HEK293T (cell line): ENCODE data around the gene OR4D6.
"Not testable (repeated sequence)": the region's sequence is repeated elsewhere in the genome, so short reads cannot be mapped to it uniquely, and the experiment has no call there.

Source experiments
- CTCF ChIA-PET: fragments of 350-600 bp; formaldehyde crosslinking; extraction: SDS; loops from one replicate; lab custom pipeline; 2021; ENCODE audit warnings: antibody characterized with exemption, inconsistent platforms; lab: Yijun Ruan, JAX
- POLR2A ChIA-PET: fragments of 350-600 bp; formaldehyde crosslinking; extraction: SDS; loops from one replicate; lab custom pipeline; 2020; ENCODE audit warnings: antibody characterized with exemption, inconsistent platforms; lab: Yijun Ruan, JAX
- DNase-seq: peaks from one replicate; pipeline ENCODE4 v3.0.0; 2012; ENCODE audit warnings: mixed read lengths; ENCODE audit errors: extremely low spot score
- ARNT ChIP-seq: fragments of 450-650 bp; IDR thresholded peaks from 2 replicates; pipeline ENCODE4 v1.6.1; 2017; ENCODE audit warnings: mild to moderate bottlenecking
- BHLHE40 ChIP-seq: fragments of 450-650 bp; IDR thresholded peaks from 2 replicates; pipeline ENCODE4 v1.6.1; 2016; ENCODE audit warnings: mild to moderate bottlenecking, moderate library complexity, borderline replicate concordance
- CTBP1 ChIP-seq: fragments of 450-650 bp; IDR thresholded peaks from 2 replicates; pipeline ENCODE4 v1.6.1; 2016; ENCODE audit warnings: borderline replicate concordance
- ELF4 ChIP-seq: fragments of 450-650 bp; IDR thresholded peaks from 2 replicates; pipeline ENCODE4 v1.6.1; 2017; ENCODE audit warnings: antibody characterized with exemption
- FOXA1 ChIP-seq: fragments of 450-650 bp; IDR thresholded peaks from 2 replicates; pipeline ENCODE4 v1.6.1; 2016; ENCODE audit warnings: mild to moderate bottlenecking
- FOXK2 ChIP-seq: fragments of 450-650 bp; IDR thresholded peaks from 2 replicates; pipeline ENCODE4 v1.6.1; 2016; ENCODE audit warnings: mild to moderate bottlenecking
- FOXM1 ChIP-seq: fragments of 450-650 bp; IDR thresholded peaks from 2 replicates; pipeline ENCODE4 v1.6.1; 2017; ENCODE audit warnings: mild to moderate bottlenecking, borderline replicate concordance
- HDGF ChIP-seq: fragments of 450-650 bp; IDR thresholded peaks from 2 replicates; pipeline ENCODE4 v1.6.1; 2017; ENCODE audit warnings: antibody characterized with exemption, borderline replicate concordance
- L3MBTL2 ChIP-seq: fragments of 450-650 bp; conservative IDR thresholded peaks from 2 replicates; pipeline ENCODE4 v1.6.1; 2016; ENCODE audit warnings: mild to moderate bottlenecking
- LEF1 ChIP-seq: fragments of 450-650 bp; IDR thresholded peaks from 2 replicates; pipeline ENCODE4 v1.6.1; 2017; ENCODE audit warnings: mild to moderate bottlenecking, borderline replicate concordance
- NFRKB ChIP-seq: fragments of 450-650 bp; IDR thresholded peaks from 2 replicates; pipeline ENCODE4 v1.6.1; 2016; ENCODE audit warnings: mild to moderate bottlenecking, moderate library complexity
- PKNOX1 ChIP-seq: fragments of 450-650 bp; IDR thresholded peaks from 2 replicates; pipeline ENCODE4 v1.6.1; 2016
- SP1 ChIP-seq: fragments of 450-650 bp; IDR thresholded peaks from 2 replicates; pipeline ENCODE4 v1.6.1; 2017
- SUZ12 ChIP-seq: fragments of 450-650 bp; IDR thresholded peaks from 2 replicates; pipeline ENCODE4 v1.6.1; 2016; ENCODE audit warnings: mild to moderate bottlenecking
- TARDBP ChIP-seq: fragments of 450-650 bp; IDR thresholded peaks from 2 replicates; pipeline ENCODE4 v1.6.1; 2016
- ZNF384 ChIP-seq: fragments of 450-650 bp; IDR thresholded peaks from 2 replicates; pipeline ENCODE4 v1.6.1; 2016

The OR4D6 gene

DNA sequence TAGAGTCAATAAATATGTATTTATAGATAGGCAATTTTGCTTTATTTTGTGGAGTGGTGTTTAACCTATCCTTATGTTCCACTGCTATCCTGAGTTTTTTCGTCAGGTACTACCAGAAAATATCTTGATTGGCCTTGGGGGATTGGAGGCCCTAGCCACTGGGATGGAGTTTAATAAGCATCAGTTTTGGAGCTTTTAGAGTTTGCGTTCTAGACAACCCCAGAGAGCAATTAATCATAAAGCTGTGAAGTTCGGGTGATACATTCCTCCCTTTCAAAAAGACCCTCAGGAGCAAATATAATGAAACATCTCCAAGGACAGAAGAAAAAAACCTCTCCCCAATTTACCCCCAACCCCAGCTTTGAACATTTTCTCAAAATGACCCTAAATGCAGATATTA, 20.6 kb upstream of the OR4D6 start, which contains the start of gene OR5A1:
TSS of gene OR5A1 (plus strand) at position 301 of the 400 bp plus-strand sequence. CDS start 6,700 bp downstream, outside the sequence.
- ChIA-PET CTCF (no interaction called here), POLR2A (no interaction called here)
- TF ChIP-seq BHLHE40 (no peak), L3MBTL2 (no peak), ELF4 (no peak), TARDBP (no peak), FOXA1 (no peak), HDGF (no peak), FOXK2 (no peak), SUZ12 (no peak), PKNOX1 (no peak), CTBP1 (no peak), LEF1 (no peak)
- no peak for DNase-seq

DNA sequence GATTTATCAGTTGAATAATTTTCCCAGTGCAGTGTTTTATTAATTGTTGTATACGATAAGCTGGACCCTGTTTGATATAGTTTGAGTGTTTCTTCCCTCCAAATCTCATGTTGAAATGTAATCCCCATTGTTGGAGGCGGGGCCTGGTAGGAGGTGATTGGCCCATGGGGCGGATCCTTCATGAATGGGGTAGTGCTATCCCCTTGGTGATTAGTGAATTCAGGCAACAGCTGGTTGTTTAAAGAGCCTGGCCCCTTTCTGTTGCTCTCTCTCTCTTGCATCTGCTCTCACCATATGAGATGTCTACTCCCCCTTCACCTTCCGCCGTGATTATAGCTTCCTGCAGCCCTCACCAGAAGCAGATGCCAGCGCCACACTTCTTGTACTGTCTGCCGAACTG, 19.0 kb upstream of the OR4D6 start:
- POLR2A ChIA-PET: no interaction called here
- TF ChIP-seq ARNT: no peak
- no peak for TF ChIP-seq FOXM1
- TF ChIP-seq NFRKB: no peak
- no peak for DNase-seq
- CTCF ChIA-PET: no interaction called here

DNA sequence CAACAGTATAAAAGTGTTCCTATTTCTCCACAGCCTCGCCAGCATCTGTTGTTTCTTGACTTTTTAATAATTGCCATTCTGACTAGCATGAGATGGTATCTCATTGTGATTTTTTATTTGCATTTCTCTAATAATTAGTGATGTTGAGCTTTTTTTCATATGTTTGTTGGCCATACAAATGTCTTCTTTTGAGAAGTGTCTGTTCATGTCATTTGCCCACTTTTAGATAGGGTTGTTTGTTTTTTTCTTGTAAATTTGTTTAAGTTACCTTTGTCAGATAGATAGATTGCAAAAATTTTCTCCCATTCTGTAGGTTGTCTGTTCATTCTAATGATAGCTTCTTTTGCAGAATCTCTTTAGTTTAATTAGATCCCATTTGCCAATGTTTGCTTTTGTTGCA, 11.1 kb upstream of the OR4D6 start:
- CTCF ChIA-PET, POLR2A ChIA-PET, DNase-seq: not testable (repeated sequence)

GRCh38 chr11:59448484-59448883, 8.3 kb upstream of the OR4D6 start:
- CTCF ChIA-PET: no interaction called here
- no peak for TF ChIP-seq SUZ12
- no peak for TF ChIP-seq ARNT
- TF ChIP-seq FOXM1: no peak
- TF ChIP-seq TARDBP: no peak
- DNase-seq: no peak
- POLR2A ChIA-PET: no interaction called here

- ChIA-PET POLR2A (no interaction called here), CTCF (no interaction called here)
- TF ChIP-seq SP1: no peak
- TF ChIP-seq LEF1: no peak
- TF ChIP-seq ARNT: no peak
- no peak for TF ChIP-seq BHLHE40
- no peak for TF ChIP-seq HDGF
- TF ChIP-seq FOXA1: no peak
- no peak for TF ChIP-seq FOXK2
- no peak for TF ChIP-seq CTBP1
These were observed 3.2 kb downstream of the OR4D6 start for GRCh38 chr11:59459916-59460315.

GRCh38 chr11:59463190-59463641, 6.5 kb downstream of the OR4D6 start:
- CTCF ChIA-PET: no interaction called here
- TF ChIP-seq TARDBP: no peak
- no peak for TF ChIP-seq ELF4
- TF ChIP-seq HDGF: no peak
- TF ChIP-seq FOXA1: no peak
- TF ChIP-seq L3MBTL2: no peak
- no peak for TF ChIP-seq PKNOX1
- no peak for TF ChIP-seq FOXM1
- TF ChIP-seq LEF1: no peak
- TF ChIP-seq FOXK2: no peak
- no peak for TF ChIP-seq BHLHE40
- TF ChIP-seq CTBP1: no peak
- TF ChIP-seq ARNT: no peak
- no peak for DNase-seq
- POLR2A ChIA-PET: no interaction called here

More at GRCh38 chr11:59459916-59460315, 3.2 kb downstream of the OR4D6 start:
- no peak for DNase-seq

GRCh38 chr11:59473015-59473414, 16.3 kb downstream of the OR4D6 start, which contains the start of gene OR4D10:
Gene OR4D10, plus strand, starts transcription at chr11:59473315. Its CDS starts 4,115 bp downstream, at chr11:59477430.
- ChIA-PET POLR2A (no interaction called here), CTCF (no interaction called here)
- no peak for DNase-seq
- TF ChIP-seq ZNF384 (no peak), SUZ12 (no peak), FOXK2 (no peak), BHLHE40 (no peak), FOXA1 (no peak), ARNT (no peak), TARDBP (no peak), ELF4 (no peak), PKNOX1 (no peak), L3MBTL2 (no peak), FOXM1 (no peak), HDGF (no peak), LEF1 (no peak), SP1 (no peak), NFRKB (no peak)

DNA sequence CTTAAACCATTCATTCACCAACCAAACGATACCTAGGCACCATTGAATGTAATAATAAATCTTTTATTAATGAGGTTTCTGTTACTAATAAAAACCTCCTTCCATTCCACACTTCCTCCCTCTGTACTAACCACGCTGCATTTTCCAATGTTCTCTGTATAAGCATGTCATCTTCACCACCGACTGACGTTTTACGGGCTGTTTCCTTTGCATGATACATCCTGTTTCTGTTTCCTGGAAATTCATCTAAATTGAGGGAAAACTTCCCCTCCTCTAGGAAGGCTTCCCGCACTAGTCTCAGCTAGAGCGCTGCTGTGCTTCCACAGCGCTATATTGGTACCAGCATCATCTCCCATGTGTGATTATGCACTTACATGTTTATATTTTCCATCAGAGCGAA, 18.4 kb downstream of the OR4D6 start:
- TF ChIP-seq SUZ12: no peak
- no peak for TF ChIP-seq LEF1
- TF ChIP-seq FOXK2: no peak
- no peak for TF ChIP-seq NFRKB
- TF ChIP-seq ELF4: no peak
- TF ChIP-seq HDGF: no peak
- TF ChIP-seq PKNOX1: no peak
- TF ChIP-seq CTBP1: no peak
- no peak for TF ChIP-seq ARNT
- TF ChIP-seq L3MBTL2: no peak
- no peak for TF ChIP-seq ZNF384
- TF ChIP-seq FOXA1: no peak
- TF ChIP-seq BHLHE40: no peak
- no peak for TF ChIP-seq SP1
- TF ChIP-seq FOXM1: no peak
- TF ChIP-seq TARDBP: no peak
- CTCF ChIA-PET: no interaction called here
- POLR2A ChIA-PET: no interaction called here
- DNase-seq: no peak
